Kidney (tissue), 14 donors: Measurements from ENCODE around the gene ENPP1. TPM values are rescaled to one million over a fixed set of nuclear protein-coding genes. Genes with fewer than 3 reads are reported as not detected.

Experiments
- DNase-seq, 5 donors: peaks; one replicate each; pipeline ENCODE4 v3.0.0-alpha.2; 2013 to 2020
- FAIRE-seq: peaks from 2 replicates; lab custom pipeline; 2012; peaks lifted over from hg19 to GRCh38; lab: Jason Lieb, UNC
- H3K27ac ChIP-seq, 2 donors: one replicate each; pipeline ENCODE4 v1.7.0; 2013; ENCODE audit warnings: low read depth in 2 of 2, low read length in 2 of 2, inconsistent platforms in 1 of 2
- H3K27me3 ChIP-seq: one replicate; pipeline ENCODE4 v1.7.1; 2013; ENCODE audit warnings: low read length, inconsistent platforms; ENCODE audit not compliant: control insufficient read depth, insufficient read depth
- H3K36me3 ChIP-seq, 3 donors: one replicate each; pipeline versions ENCODE4 v1.7.0 to v1.7.1; 2013; ENCODE audit warnings: low read length in 3 of 3, control low read depth in 1 of 3, inconsistent platforms in 1 of 3; ENCODE audit not compliant: insufficient read depth in 3 of 3, control insufficient read depth in 2 of 3
- H3K4me1 ChIP-seq, 3 donors: one replicate each; pipeline versions ENCODE4 v1.7.0 to v1.7.1; 2013; ENCODE audit warnings: low read length in 3 of 3, inconsistent platforms in 1 of 3, low read depth in 1 of 3; ENCODE audit not compliant: control insufficient read depth in 2 of 3, insufficient read depth in 2 of 3
- H3K4me3 ChIP-seq, 3 donors: one replicate each; pipeline versions ENCODE4 v1.7.0 to v1.8.1; 2013; ENCODE audit warnings: low read length in 3 of 3, control low read depth in 1 of 3, inconsistent platforms in 1 of 3
- H3K9ac ChIP-seq, 3 donors: one replicate each; pipeline versions ENCODE4 v1.7.0 to v1.7.1; 2013; ENCODE audit warnings: low read length in 3 of 3, control low read depth in 1 of 3, inconsistent platforms in 1 of 3
- H3K9me3 ChIP-seq, 3 donors: one replicate each; pipeline versions ENCODE4 v1.7.0 to v1.7.1; 2013; ENCODE audit warnings: low read length in 3 of 3, control low read depth in 1 of 3, inconsistent platforms in 1 of 3; ENCODE audit not compliant: control insufficient read depth in 2 of 3, insufficient read depth in 1 of 3
- CTCF ChIP-seq: IDR thresholded peaks from 3 replicates; pipeline ENCODE4 v1.5.1; 2012; ENCODE audit warnings: mild to moderate bottlenecking, moderate library complexity, borderline replicate concordance; ENCODE audit not compliant: insufficient read depth; ENCODE audit errors: extremely low read depth
- intact Hi-C: fragments of 100-400 bp; cut with DNase I; formaldehyde crosslinking; loops from one replicate; pipeline ENCODE4 v1.11.1; 2022
- polyA plus RNA-seq: library from polyadenylated mRNA; stranded (reverse); fragments of 350-450 nt; fragmentation: Illumina TruSeq; extraction: RNeasy Lipid Tissue Mini Kit (QIAGEN cat#74804); gene quantifications from one replicate; pipeline ENCODE4 v1.2.3, GENCODE V29; 2014; ENCODE audit warnings: low read depth, low replicate concordance; ENCODE audit not compliant: insufficient read depth
- total RNA-seq: library from RNA; stranded (reverse); fragmentation: NEBNext Ultra II Directional; extraction: Animal tissue kit (Norgen Biotek cat#: 25700); gene quantifications from one replicate; pipeline ENCODE4 v1.2.1, GENCODE V29; 2021
- donor health status: control.
- donor health status: control.
- donor health status: control.
- donor health status: control.
- donor health status: control.
- donor health status: DM: yes; HTN: yes; CAD: no.
- donor health status: Normal renal cell carcinoma (clear cell type).

ENPP1 gene
- total and polyA plus RNA-seq, 2 donors from 2014 or later, result 3.7 to 6.5 TPM

DNA sequence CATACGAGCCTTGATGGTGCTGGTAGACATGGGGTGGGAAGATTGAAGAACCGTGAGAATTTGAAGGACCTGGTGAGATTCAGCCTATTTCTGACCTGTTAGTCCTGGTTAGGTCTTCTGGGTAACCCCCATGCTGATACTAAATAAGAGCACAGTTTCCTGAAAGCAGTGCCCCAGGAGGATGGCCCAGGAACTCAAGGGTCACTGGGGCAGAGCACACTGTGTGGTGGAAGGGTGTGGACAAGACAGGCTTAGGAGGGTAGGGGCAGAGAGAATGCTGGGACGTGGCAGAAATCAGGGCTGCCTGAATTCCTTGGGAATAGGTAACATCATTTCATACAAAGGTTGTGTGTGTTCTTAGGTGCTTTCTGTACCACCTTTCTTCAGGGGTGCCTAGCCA is 31.9 kb upstream of the ENPP1 start:
- no peaks in the 10 kb centered on the region for H3K4me1 ChIP-seq
- intact Hi-C loops, result no loop called here
- no peak for TF ChIP-seq CTCF
- no peak overlapping the region for H3K4me3 ChIP-seq
- H3K9me3 ChIP-seq, result no peaks in the 10 kb centered on the region
- no peak for FAIRE-seq
- H3K27me3 ChIP-seq, result no peaks in the 10 kb centered on the region
- no peak for DNase-seq
- no peak overlapping the region for H3K27ac ChIP-seq
- H3K36me3 ChIP-seq, result no peaks in the 10 kb centered on the region
- no peak overlapping the region for H3K9ac ChIP-seq

- Histone ChIP-seq H3K9ac (no peak overlapping the region), H3K9me3 (no peaks in the 10 kb centered on the region), H3K4me3 (no peak overlapping the region), H3K36me3 (no peaks in the 10 kb centered on the region), H3K4me1 (no peaks in the 10 kb centered on the region), H3K27ac (no peak overlapping the region), H3K27me3 (no peaks in the 10 kb centered on the region)
- FAIRE-seq, result no peak
- peak in 1 of 5 donors; percentile 5 for DNase-seq
- intact Hi-C loops, result no loop called here
- TF ChIP-seq CTCF, result no peak
These were observed 30.8 kb upstream of the ENPP1 start for GRCh38 chr6:131776985-131777384.

GRCh38 chr6:131778169-131778568 is 29.7 kb upstream of the ENPP1 start:
- Histone ChIP-seq H3K27me3 (no peaks in the 10 kb centered on the region), H3K4me3 (no peak overlapping the region), H3K36me3 (no peaks in the 10 kb centered on the region), H3K27ac (no peak overlapping the region), H3K4me1 (no peaks in the 10 kb centered on the region), H3K9me3 (no peaks in the 10 kb centered on the region), H3K9ac (no peak overlapping the region)
- DNase-seq, result peak in 1 of 5 donors; percentile 24
- FAIRE-seq, result no peak
- intact Hi-C loops, result no loop called here
- no peak for TF ChIP-seq CTCF

GRCh38 chr6:131779304-131779703 is 28.5 kb upstream of the ENPP1 start:
- Histone ChIP-seq H3K36me3 (no peaks in the 10 kb centered on the region), H3K27me3 (no peaks in the 10 kb centered on the region), H3K9ac (no peak overlapping the region), H3K4me3 (no peak overlapping the region), H3K9me3 (no peaks in the 10 kb centered on the region), H3K27ac (no peak overlapping the region), H3K4me1 (no peaks in the 10 kb centered on the region)
- TF ChIP-seq CTCF, result no peak
- DNase-seq (no peak), FAIRE-seq (no peak)
- intact Hi-C loops, result no loop called here
